Retinal pigment epithelial cell (primary cell): ENCODE measurements around the gene ADAMTSL3.
"Not testable (repeated sequence)": the region's sequence is repeated elsewhere in the genome, so short reads cannot be mapped to it uniquely, and the experiment has no call there.

ENCODE experiments used
- DNase-seq: peaks from one replicate; pipeline ENCODE4 v3.0.0-alpha.2; 2010; ENCODE audit warnings: low read depth
- H3K4me3 ChIP-seq: 2 replicates; pipeline ENCODE4 v1.5.1; 2011; ENCODE audit warnings: mild to moderate bottlenecking, low read length, control low read depth, moderate library complexity
- CTCF ChIP-seq: conservative IDR thresholded peaks from 2 replicates; pipeline ENCODE4 v1.5.1; 2011; ENCODE audit warnings: low read depth, low read length, control low read depth, inconsistent platforms

The ADAMTSL3 gene

DNA sequence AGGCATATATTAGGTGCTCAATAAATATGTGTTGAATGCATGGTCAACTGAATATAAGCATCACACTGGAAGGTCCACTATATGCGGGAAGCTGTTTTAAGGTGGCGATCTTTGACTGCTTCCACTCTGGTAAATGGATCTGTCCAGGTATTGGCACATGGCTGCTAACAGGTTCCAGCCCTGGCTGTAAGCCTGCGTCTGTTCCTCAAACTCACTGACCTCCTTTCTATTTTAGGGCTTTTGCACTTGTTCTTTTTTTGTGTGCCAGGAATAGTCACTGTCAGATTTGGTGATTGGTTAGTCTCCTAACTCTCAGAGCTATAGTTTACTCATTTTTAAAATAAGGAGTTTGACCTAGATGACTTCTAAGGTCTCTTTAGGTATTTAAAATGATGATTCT is 46.2 kb downstream of the ADAMTSL3 start:
- H3K4me3 ChIP-seq = no peak overlapping the region
- TF ChIP-seq CTCF = no peak
- DNase-seq = no peak

GRCh38 chr15:83702314-83702713 is 48.4 kb downstream of the ADAMTSL3 start:
- not testable (repeated sequence) for H3K4me3 ChIP-seq, DNase-seq

DNA sequence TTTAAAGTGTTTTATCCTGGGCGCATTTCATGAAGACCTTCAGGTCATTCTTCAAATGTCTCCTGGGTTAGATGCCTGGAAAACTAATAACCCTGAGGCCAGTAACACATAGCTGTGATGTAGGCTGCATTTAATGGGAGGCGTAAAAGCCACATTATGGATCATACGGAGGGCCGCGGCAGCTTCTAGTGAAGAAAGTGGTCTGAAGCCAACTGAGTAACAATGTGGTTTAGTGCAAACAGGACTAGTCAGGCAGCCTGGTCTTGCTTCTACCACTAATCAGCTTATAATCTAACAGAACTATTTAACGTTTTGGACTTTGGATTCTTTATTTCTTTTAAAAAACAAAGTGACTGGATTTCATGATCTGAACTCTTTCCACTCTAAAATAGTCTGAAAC is 54.4 kb downstream of the ADAMTSL3 start:
- peak; percentile 29 for DNase-seq
- no peak for TF ChIP-seq CTCF
- no peak overlapping the region for H3K4me3 ChIP-seq

DNA sequence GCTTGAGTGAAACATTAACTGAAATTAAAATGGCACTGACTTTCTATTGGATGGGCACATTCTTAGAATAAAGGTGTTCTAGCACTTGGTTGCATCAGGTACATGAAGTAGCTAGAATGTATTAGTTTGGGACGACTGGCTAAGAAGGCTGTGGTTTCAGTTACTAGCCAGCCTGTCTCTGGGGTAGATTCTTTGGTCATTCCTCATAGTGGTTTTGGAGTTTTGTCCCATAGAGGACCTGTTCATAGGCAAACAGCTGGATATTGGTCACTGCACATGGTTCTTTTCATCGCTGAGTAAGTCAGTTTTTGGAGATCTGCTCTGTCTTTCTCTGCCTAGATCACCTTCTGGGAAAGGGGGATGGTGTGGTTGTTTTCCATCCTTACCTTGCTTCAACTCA is 55.3 kb downstream of the ADAMTSL3 start:
- TF ChIP-seq CTCF = no peak
- DNase-seq = no peak
- H3K4me3 ChIP-seq = no peak overlapping the region

DNA sequence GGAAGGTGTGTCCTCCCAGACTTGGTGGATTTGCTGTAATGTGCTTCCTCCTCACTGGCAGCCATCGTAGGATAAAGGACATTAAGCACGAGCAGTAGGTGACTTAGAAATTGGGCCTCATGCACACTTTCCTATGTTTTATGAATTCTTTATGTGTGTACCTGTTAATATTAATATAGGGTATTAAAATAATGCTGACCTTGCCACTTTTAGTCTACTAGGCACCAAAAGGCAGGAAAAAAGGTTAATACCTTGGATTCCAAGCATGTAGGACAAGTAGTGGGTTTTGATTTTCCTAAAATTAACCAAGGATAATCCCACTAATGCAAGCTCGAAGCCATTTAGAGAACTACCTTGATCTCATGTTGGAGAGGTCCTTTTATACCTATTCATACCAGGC is 55.9 kb downstream of the ADAMTSL3 start:
- H3K4me3 ChIP-seq = no peak overlapping the region
- no peak for DNase-seq
- no peak for TF ChIP-seq CTCF

GRCh38 chr15:83710452-83710851 is 56.5 kb downstream of the ADAMTSL3 start:
- no peak for TF ChIP-seq CTCF
- no peak for DNase-seq
- H3K4me3 ChIP-seq = no peak overlapping the region

DNA sequence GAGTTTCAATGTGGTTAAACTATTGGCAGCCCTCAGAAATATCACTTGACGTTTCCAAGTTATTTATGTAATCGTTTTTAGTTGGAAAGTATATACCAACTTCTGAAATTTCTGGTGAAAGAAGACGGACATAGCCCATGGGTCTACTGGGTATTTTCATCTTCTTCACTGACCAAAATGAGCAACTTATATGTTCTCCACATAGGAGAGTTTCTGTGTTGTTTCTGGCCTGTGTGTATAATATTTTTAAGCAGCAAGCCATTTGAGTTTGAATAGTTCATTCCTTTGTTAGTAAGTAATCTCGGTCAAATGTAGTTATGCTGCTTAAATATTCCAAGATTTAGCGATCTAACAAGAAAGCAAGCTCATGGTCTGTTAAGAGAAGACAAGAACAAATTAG is 57.3 kb downstream of the ADAMTSL3 start:
- DNase-seq = no peak
- no peak overlapping the region for H3K4me3 ChIP-seq
- TF ChIP-seq CTCF = no peak

DNA sequence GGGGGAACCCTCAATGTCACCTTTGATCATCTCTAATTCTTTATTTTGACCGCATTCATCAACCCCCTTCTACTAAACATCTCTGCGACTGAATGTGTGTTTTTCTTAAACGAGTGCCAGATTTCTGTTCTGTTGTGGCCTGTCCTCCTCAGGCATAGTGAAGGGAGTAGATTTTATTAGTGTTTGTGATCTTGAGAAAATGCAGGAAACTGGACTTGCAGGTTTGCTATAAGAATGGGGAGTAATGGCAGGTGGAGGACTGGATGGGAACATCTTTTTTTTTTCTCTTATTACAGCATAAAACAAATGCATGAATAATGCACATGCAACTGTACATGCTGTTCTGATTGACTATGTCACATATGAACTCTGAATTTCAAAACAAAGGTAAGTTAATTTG is 59.3 kb downstream of the ADAMTSL3 start:
- no peak overlapping the region for H3K4me3 ChIP-seq
- TF ChIP-seq CTCF = no peak
- DNase-seq = no peak
